ENCODE measurements around the gene ZNF197. TPM values are rescaled to one million over a fixed set of nuclear protein-coding genes. Genes with fewer than 3 reads are reported as not detected.

The ZNF197 gene
- total and polyA plus RNA-seq, 8 donors, result 5.2 to 24.6 (median 7.6) TPM

- TF ChIP-seq, protein P1, sequence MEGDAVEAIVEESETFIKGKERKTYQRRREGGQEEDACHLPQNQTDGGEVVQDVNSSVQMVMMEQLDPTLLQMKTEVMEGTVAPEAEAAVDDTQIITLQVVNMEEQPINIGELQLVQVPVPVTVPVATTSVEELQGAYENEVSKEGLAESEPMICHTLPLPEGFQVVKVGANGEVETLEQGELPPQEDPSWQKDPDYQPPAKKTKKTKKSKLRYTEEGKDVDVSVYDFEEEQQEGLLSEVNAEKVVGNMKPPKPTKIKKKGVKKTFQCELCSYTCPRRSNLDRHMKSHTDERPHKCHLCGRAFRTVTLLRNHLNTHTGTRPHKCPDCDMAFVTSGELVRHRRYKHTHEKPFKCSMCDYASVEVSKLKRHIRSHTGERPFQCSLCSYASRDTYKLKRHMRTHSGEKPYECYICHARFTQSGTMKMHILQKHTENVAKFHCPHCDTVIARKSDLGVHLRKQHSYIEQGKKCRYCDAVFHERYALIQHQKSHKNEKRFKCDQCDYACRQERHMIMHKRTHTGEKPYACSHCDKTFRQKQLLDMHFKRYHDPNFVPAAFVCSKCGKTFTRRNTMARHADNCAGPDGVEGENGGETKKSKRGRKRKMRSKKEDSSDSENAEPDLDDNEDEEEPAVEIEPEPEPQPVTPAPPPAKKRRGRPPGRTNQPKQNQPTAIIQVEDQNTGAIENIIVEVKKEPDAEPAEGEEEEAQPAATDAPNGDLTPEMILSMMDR (IDR thresholded peaks at IDR 0.05), result no peak
- Histone ChIP-seq H3K36me3 (peaks cover 23 to 53% (median 51%) of the 10 kb centered on the region in 4 donors), H3K4me3 (no peak overlapping the region), H3K27ac (no peak overlapping the region), H3K27me3 (no peaks in the 10 kb centered on the region), H3K9me3 (no peaks in the 10 kb centered on the region), H3K4me1 (peaks cover 9 to 51% (median 22%) of the 10 kb centered on the region in 4 donors)
- 78 to 98% (median 86%) methylated on average over 2 of the region's 2 CpGs for WGBS, 5 donors
- intact Hi-C loops (cut with DNase I; ENCODE audit: low total_unique reads), result no loop called here
- no peak for DNase-seq
These were observed 3.9 kb downstream of the ZNF197 start for GRCh38 chr3:44628716-44629115.

DNA sequence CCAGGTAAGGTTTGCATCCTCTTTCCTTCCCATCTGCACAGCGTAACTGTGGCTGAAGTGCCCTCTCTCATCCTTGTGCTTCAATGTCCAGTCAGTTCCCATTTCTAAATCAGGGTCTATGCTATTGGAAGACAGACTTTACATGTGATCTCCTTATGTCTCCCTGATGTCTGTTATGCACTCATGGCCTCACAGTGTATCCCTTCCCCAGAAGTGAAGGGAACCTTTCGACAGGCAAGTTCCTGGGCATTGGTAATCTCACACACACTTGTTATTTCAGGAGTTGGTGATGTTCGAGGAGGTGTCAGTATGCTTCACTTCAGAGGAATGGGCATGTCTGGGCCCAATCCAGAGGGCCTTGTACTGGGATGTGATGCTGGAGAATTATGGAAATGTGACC, 7.4 kb downstream of the ZNF197 start:
- TF ChIP-seq, protein P1 (IDR thresholded peaks at IDR 0.05), result no peak
- Histone ChIP-seq H3K4me3 (no peak overlapping the region), H3K27me3 (no peaks in the 10 kb centered on the region), H3K9me3 (peaks cover 0 to 10% (median 0%) of the 10 kb centered on the region in 4 donors), H3K27ac (no peak overlapping the region), H3K36me3 (peaks cover 34 to 87% (median 85%) of the 10 kb centered on the region in 4 donors), H3K4me1 (peaks cover 0 to 26% (median 5%) of the 10 kb centered on the region in 4 donors)
- 94 to 99% (median 98%) methylated on average over 3 of the region's 3 CpGs for WGBS, 5 donors
- DNase-seq, result no peak
- intact Hi-C loops (cut with DNase I; ENCODE audit: low total_unique reads), result no loop called here

GRCh38 chr3:44642337-44642736, 17.5 kb downstream of the ZNF197 start:
- Histone ChIP-seq H3K9me3 (peaks cover 22 to 77% (median 54%) of the 10 kb centered on the region in 4 donors), H3K36me3 (peaks cover 42 to 72% (median 62%) of the 10 kb centered on the region in 4 donors), H3K27me3 (no peaks in the 10 kb centered on the region), H3K27ac (no peak overlapping the region), H3K4me1 (no peaks in the 10 kb centered on the region), H3K4me3 (no peak overlapping the region)
- intact Hi-C loops (cut with DNase I; ENCODE audit: low total_unique reads), result no loop called here
- TF ChIP-seq POLR2A (IDR thresholded peaks at IDR 0.05), result no peak
- TF ChIP-seq EP300 (IDR thresholded peaks at IDR 0.05), result no peak
- TF ChIP-seq, protein P1 (IDR thresholded peaks at IDR 0.05), result no peak
- TF ChIP-seq POLR2AphosphoS5 (IDR thresholded peaks at IDR 0.05), result no peak
- DNase-seq, result no peak
- whole genome bisulfite sequencing, 5 donors, result 97 to 100% (median 99%) methylated on average over 4 of the region's 4 CpGs

DNA sequence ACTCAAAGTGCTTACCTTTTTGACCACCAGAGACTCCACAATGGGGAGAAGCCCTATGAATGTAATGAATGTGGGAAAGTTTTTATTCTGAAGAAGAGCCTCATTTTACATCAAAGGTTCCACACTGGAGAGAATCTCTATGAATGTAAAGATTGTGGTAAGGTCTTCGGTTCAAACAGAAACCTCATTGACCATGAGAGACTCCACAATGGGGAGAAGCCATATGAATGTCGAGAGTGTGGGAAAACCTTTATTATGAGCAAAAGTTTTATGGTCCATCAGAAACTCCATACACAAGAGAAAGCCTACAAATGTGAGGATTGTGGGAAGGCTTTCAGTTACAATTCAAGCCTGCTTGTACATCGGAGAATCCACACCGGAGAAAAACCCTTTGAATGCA, 18.2 kb downstream of the ZNF197 start:
- Histone ChIP-seq H3K27ac (no peak overlapping the region), H3K9me3 (peaks cover 22 to 77% (median 51%) of the 10 kb centered on the region in 4 donors), H3K4me1 (peaks cover 0 to 2% (median under 1%) of the 10 kb centered on the region in 4 donors), H3K36me3 (peaks cover 36 to 66% (median 55%) of the 10 kb centered on the region in 4 donors), H3K4me3 (no peak overlapping the region), H3K27me3 (no peaks in the 10 kb centered on the region)
- no peak for DNase-seq
- intact Hi-C loops (cut with DNase I; ENCODE audit: low total_unique reads), result no loop called here
- no peak for TF ChIP-seq POLR2A (IDR thresholded peaks at IDR 0.05)
- no peak for TF ChIP-seq POLR2AphosphoS5 (IDR thresholded peaks at IDR 0.05)
- TF ChIP-seq EP300 (IDR thresholded peaks at IDR 0.05), result no peak
- TF ChIP-seq, protein P1 (IDR thresholded peaks at IDR 0.05), result no peak
- WGBS, 5 donors, result 95 to 98% (median 98%) methylated on average over 4 of the region's 4 CpGs
